ENCODE measurements around the gene AVEN. TPM values are rescaled to one million over a fixed set of nuclear protein-coding genes. Genes with fewer than 3 reads are reported as not detected.
A peak's percentile ranks its signal among the peaks of the same experiment; 100 is the strongest.
"Not testable (repeated sequence)": the region's sequence is repeated elsewhere in the genome, so short reads cannot be mapped to it uniquely, and the experiment has no call there.

AVEN gene
- total and polyA plus RNA-seq, 2 experiments from 2014 or later: 18.2 to 27.0 TPM

- peak; percentile 86 for DNase-seq
- in situ Hi-C loops (cut with MboI): no loop called here
- peak overlapping the region; percentile 61 for H2AFZ ChIP-seq
- H3K27me3 ChIP-seq (replicated peaks; ENCODE audit: insufficient read depth): no peaks in the 10 kb centered on the region
- peak overlapping the region; percentile 7 for H3K4me3 ChIP-seq
- peak overlapping the region; percentile 41 for H3K4me2 ChIP-seq (ENCODE audit: unreplicated experiment)
- peak overlapping the region; percentile 14 for H3K9ac ChIP-seq
- peaks cover 22% of the 10 kb centered on the region for H3F3A ChIP-seq (ENCODE audit: insufficient read depth)
- TF ChIP-seq EZH2 (IDR thresholded peaks at IDR 0.05; ENCODE audit: insufficient read depth, poor library complexity, severe bottlenecking) (no peak), EZH2phosphoT487 (IDR thresholded peaks at IDR 0.05; ENCODE audit: insufficient read depth, low read depth) (no peak)
- H3K9me2 ChIP-seq (ENCODE audit: insufficient read depth): no peaks in the 10 kb centered on the region
- no peaks in the 10 kb centered on the region for H3K79me2 ChIP-seq (ENCODE audit: insufficient read depth)
- peaks cover 16% of the 10 kb centered on the region for H3K4me1 ChIP-seq (ENCODE audit: insufficient read depth)
- H4K20me1 ChIP-seq (ENCODE audit: insufficient read depth): no peaks in the 10 kb centered on the region
- H3K9me3 ChIP-seq (ENCODE audit: low read depth): peaks cover 3% of the 10 kb centered on the region
- peak overlapping the region; percentile 58 for H3K27ac ChIP-seq
- 23% methylated on average over 3 of the region's 3 CpGs for WGBS, 2 experiments (ENCODE audit: low coverage in 1 of 2, low lambda C conversion rate in 2 of 2, missing lambda C conversion rate in 2 of 2)
- no peaks in the 10 kb centered on the region for H3K36me3 ChIP-seq (ENCODE audit: low read depth)
Measured at GRCh38 chr15:34055868-34056595, 17.0 kb upstream of the AVEN start.

- H4K20me1 ChIP-seq (ENCODE audit: insufficient read depth): no peaks in the 10 kb centered on the region
- DNase-seq: no peak
- H3K4me2 ChIP-seq (ENCODE audit: unreplicated experiment): no peak overlapping the region
- H3K79me2 ChIP-seq (ENCODE audit: insufficient read depth): no peaks in the 10 kb centered on the region
- peaks cover 25% of the 10 kb centered on the region for H3F3A ChIP-seq (ENCODE audit: insufficient read depth)
- peaks cover 20% of the 10 kb centered on the region for H3K4me1 ChIP-seq (ENCODE audit: insufficient read depth)
- in situ Hi-C loops (cut with MboI): no loop called here
- H3K4me3 ChIP-seq: no peak overlapping the region
- H3K9me3 ChIP-seq (ENCODE audit: low read depth): peaks cover 3% of the 10 kb centered on the region
- H3K27ac ChIP-seq: no peak overlapping the region
- H3K36me3 ChIP-seq (ENCODE audit: low read depth): no peaks in the 10 kb centered on the region
- WGBS, 2 experiments (ENCODE audit: low coverage in 1 of 2, low lambda C conversion rate in 2 of 2, missing lambda C conversion rate in 2 of 2): 64 to 73% methylated on average over 3 of the region's 3 CpGs
- no peaks in the 10 kb centered on the region for H3K9me2 ChIP-seq (ENCODE audit: insufficient read depth)
- no peak overlapping the region for H2AFZ ChIP-seq
- no peaks in the 10 kb centered on the region for H3K27me3 ChIP-seq (replicated peaks; ENCODE audit: insufficient read depth)
- no peak for TF ChIP-seq EZH2 (IDR thresholded peaks at IDR 0.05; ENCODE audit: insufficient read depth, poor library complexity, severe bottlenecking)
- TF ChIP-seq EZH2phosphoT487 (IDR thresholded peaks at IDR 0.05; ENCODE audit: insufficient read depth, low read depth): no peak
- no peak overlapping the region for H3K9ac ChIP-seq
Measured at GRCh38 chr15:34054081-34054707, 15.2 kb upstream of the AVEN start.

DNA sequence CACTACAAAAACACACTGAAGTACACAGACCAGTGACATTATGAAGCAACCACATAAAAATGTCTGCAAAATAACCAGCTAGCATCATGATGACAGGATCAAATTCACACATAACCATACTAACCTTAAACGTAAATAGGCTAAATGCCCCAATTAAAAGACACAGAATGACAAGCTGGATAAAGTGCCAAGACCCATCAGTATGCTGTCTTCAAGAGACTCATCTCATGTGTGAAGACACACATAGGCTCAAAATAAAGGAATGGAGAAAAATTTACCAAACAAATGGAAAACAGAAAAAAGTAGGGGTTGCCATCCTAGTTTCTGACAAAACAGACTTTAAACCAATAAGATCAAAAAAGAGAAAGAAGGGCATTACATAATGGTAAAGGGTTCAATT lies 11.4 kb upstream of the AVEN start:
- Histone ChIP-seq H3K4me1 (ENCODE audit: insufficient read depth) (peaks cover 19% of the 10 kb centered on the region), H3F3A (ENCODE audit: insufficient read depth) (peaks cover 15% of the 10 kb centered on the region; the same call in 1 of the 2 replicates)
- DNase-seq; H3K9me2 ChIP-seq (ENCODE audit: insufficient read depth); H3K27ac ChIP-seq; H3K9me3 ChIP-seq (ENCODE audit: low read depth); H3K27me3 ChIP-seq (replicated peaks; ENCODE audit: insufficient read depth); H3K36me3 ChIP-seq (ENCODE audit: low read depth); H3K79me2 ChIP-seq (ENCODE audit: insufficient read depth); H3K9ac ChIP-seq; H3K4me3 ChIP-seq; in situ Hi-C loops (cut with MboI); H4K20me1 ChIP-seq (ENCODE audit: insufficient read depth); H3K4me2 ChIP-seq (ENCODE audit: unreplicated experiment); H2AFZ ChIP-seq: not testable (repeated sequence)
- 58 to 70% methylated on average over 1 of the region's 1 CpG for WGBS, 2 experiments (ENCODE audit: low coverage in 1 of 2, low lambda C conversion rate in 2 of 2, missing lambda C conversion rate in 2 of 2)

DNA sequence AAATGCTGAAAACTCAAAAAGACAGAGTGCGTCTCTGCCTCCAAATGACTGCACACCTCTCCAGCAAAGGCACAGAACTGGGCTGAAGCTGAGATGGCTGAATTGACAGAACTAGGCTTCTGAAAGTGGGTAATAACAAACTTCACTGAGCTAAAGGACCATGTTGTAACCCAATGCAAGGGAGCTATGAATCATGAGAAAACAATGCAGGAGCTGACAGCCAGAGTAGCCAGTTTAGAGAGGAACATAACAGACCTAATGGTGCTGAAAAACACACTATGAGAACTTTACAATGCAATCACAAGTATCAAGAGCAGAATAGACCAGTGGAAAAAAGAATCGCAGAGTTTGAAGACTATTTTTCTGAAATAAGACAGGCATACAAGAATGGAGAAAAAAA lies 10.1 kb upstream of the AVEN start:
- peak; percentile 68 for DNase-seq
- Histone ChIP-seq H3K27ac (peak overlapping the region; percentile 35), H3K9me2 (ENCODE audit: insufficient read depth) (no peaks in the 10 kb centered on the region), H4K20me1 (ENCODE audit: insufficient read depth) (no peaks in the 10 kb centered on the region), H3K36me3 (ENCODE audit: low read depth) (no peaks in the 10 kb centered on the region), H3K9me3 (ENCODE audit: low read depth) (peaks cover 3% of the 10 kb centered on the region), H3F3A (ENCODE audit: insufficient read depth) (peaks cover 11% of the 10 kb centered on the region; the same call in 1 of the 2 replicates), H3K4me1 (ENCODE audit: insufficient read depth) (peaks cover 19% of the 10 kb centered on the region), H3K4me3 (no peak overlapping the region), H3K9ac (peak overlapping the region; percentile 3; the same call in 1 of the 2 replicates), H3K79me2 (ENCODE audit: insufficient read depth) (no peaks in the 10 kb centered on the region), H2AFZ (no peak overlapping the region; the same call in 1 of the 2 replicates), H3K4me2 (ENCODE audit: unreplicated experiment) (peak overlapping the region; percentile 28), H3K27me3 (replicated peaks; ENCODE audit: insufficient read depth) (no peaks in the 10 kb centered on the region)
- 90 to 91% methylated on average over 2 of the region's 2 CpGs for WGBS, 2 experiments (ENCODE audit: low coverage in 1 of 2, low lambda C conversion rate in 2 of 2, missing lambda C conversion rate in 2 of 2)
- TF ChIP-seq EZH2 (IDR thresholded peaks at IDR 0.05; ENCODE audit: insufficient read depth, poor library complexity, severe bottlenecking) (no peak), EZH2phosphoT487 (IDR thresholded peaks at IDR 0.05; ENCODE audit: insufficient read depth, low read depth) (no peak)
- in situ Hi-C loops (cut with MboI): no loop called here

All from GM23248 (cell line).